H4 (cell line): ENCODE results near the gene CYSLTR1. TPM values are rescaled to one million over a fixed set of nuclear protein-coding genes. Genes with fewer than 3 reads are reported as not detected.
"Not testable (repeated sequence)": the region's sequence is repeated elsewhere in the genome, so short reads cannot be mapped to it uniquely, and the experiment has no call there.

Experiments used
- DNase-seq: peaks from one replicate; pipeline ENCODE4 v3.0.0-alpha.2; 2015; ENCODE audit warnings: low spot score
- total RNA-seq: library from RNA; depleted of rRNA; stranded (reverse); fragments of >200 nt; shearing (Covaris generic); gene quantifications from 2 replicates; pipeline ENCODE4 v1.2.3, GENCODE V29; 2014; rRNA removed

Gene CYSLTR1
- 0.04 TPM in 1 of 2 replicates, not detected in the other for total RNA-seq

GRCh38 chrX:78327370-78328086, at the start of gene CYSLTR1:
Gene CYSLTR1 (minus strand): TSS chrX:78327611. CDS start chrX:78273746, 53,865 bp downstream.
- DNase-seq = no peak

- no peak for DNase-seq
These were observed 49.8 kb upstream of the CYSLTR1 start for GRCh38 chrX:78377186-78377585.

DNA sequence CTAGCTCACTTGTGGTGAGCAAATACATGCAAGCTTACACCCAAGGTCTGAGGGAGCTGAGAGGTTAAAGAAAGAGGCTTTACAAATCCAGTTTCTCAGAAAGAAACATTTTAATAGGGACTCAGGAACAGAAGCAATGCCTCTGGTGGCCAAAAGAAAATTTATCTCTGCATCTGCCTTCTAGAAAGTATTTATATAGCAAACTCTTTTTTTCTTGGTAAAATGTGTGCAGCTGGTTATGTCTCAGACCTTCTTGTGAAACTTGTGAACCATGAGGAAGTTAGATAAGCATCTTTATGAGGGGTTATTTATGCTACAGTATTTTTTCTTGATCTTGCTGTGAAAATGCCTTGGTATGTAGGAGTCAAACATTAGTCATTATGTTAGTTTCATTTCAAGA, 48.5 kb upstream of the CYSLTR1 start:
- DNase-seq = no peak

- DNase-seq = no peak
These were observed 39.2 kb upstream of the CYSLTR1 start for GRCh38 chrX:78366576-78366975.

- no peak for DNase-seq
These were observed 30.1 kb upstream of the CYSLTR1 start for GRCh38 chrX:78357342-78358055.

DNA sequence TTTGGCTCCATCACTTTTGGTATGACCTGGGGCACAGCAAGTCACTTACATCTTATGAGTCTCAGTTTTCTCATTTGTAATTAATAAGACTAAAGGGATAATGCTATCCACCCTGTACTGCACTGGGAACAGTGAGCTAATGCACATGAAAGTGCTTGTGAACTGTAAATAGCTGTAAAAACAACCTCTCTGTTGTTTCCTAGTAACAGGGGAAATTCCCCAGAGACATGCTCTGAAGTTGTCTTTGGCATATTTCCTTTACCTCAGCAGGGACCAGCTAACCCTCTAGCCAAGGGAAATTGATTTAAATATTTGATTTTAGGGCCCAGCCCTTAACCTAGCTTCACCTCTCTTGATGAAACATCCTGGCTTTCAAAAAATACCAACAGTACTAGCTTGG, 6.1 kb upstream of the CYSLTR1 start:
- DNase-seq = no peak

- DNase-seq = no peak
These were observed 4.3 kb upstream of the CYSLTR1 start for GRCh38 chrX:78331708-78332107.

GRCh38 chrX:78330540-78330939, 3.1 kb upstream of the CYSLTR1 start:
- no peak for DNase-seq

GRCh38 chrX:78330068-78330467, 2.7 kb upstream of the CYSLTR1 start:
- DNase-seq = no peak

DNA sequence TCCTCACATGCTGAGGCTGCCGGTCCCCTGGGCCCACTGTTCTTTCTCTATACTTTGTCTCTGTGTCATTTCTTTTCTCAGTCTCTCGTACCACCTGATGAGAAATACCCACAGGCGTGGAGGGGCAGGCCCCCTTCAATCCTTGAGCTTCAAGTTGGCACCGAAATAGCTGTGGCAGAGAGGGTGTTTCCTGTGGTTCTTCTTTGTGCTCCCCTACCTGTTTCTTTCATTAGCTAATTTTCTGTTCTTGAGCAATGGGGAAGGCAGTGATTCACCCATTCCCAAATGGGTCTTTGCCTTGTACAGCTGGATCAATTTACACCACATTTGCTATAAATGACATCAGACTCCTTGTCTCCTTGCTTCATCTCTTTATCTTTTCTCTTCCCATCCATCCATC, 2.1 kb upstream of the CYSLTR1 start:
- DNase-seq = no peak

GRCh38 chrX:78326401-78326800, 1.0 kb downstream of the CYSLTR1 start:
- no peak for DNase-seq

DNA sequence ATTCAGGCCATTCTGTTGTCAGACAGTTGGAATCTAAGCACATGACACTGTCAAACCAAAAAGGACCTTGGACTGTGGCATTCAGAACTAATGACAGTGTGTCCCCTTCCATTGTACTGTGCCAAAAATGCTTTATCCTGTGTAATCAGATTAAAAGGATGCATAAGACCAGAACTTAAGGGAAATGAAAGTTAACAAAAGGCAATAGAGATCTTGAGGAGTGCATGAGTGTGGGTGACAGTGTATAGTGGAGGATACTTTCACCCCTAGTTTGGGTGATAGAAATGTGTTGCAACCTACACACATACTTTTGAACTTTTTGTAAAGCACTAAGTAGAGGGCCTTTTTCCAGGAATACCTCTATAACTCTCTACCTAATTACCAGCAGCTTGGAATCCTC, 4.5 kb downstream of the CYSLTR1 start:
- no peak for DNase-seq

GRCh38 chrX:78321809-78322208, 5.6 kb downstream of the CYSLTR1 start:
- no peak for DNase-seq

GRCh38 chrX:78316265-78316664, 11.1 kb downstream of the CYSLTR1 start:
- no peak for DNase-seq

DNA sequence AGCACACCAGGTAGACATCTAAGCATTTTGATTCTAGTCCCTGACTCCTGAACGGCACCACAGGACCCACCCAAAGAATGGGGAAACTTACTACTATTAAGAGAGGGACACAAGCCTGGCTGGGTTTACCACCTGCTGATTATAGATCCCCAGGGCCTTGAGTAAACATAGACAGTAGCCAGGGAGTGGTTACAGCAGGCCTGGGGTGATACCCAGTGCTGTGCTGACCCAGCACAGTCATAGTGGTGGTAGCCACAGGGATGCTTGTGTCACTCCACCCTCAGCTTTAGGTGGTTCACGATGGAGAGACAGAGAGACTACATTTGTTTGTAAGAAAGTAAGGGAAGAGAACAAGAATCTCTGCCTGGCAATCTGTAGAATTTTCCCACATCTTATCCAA, 11.7 kb downstream of the CYSLTR1 start:
- DNase-seq = no peak

- no peak for DNase-seq
These were observed 12.8 kb downstream of the CYSLTR1 start for GRCh38 chrX:78314561-78314960.

DNA sequence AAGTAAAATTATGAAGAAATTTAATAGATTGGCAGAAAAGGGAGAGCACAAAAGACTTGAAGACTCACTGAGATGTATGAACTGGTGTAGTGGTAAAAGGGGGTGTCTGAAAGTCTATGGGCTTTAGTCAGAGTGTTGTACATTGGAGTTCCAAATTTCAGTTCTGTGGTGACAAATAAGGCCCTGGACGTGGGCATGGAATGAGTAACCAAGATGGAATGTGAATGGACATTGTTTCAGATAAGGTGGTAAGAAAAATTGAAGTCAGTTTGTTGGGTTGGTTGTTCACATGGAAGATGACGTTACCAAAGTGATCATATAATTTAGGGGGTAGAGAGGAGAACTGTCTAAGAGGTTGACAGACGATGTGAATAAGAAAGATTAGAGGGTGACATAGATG, 13.9 kb downstream of the CYSLTR1 start:
- DNase-seq = no peak

DNA sequence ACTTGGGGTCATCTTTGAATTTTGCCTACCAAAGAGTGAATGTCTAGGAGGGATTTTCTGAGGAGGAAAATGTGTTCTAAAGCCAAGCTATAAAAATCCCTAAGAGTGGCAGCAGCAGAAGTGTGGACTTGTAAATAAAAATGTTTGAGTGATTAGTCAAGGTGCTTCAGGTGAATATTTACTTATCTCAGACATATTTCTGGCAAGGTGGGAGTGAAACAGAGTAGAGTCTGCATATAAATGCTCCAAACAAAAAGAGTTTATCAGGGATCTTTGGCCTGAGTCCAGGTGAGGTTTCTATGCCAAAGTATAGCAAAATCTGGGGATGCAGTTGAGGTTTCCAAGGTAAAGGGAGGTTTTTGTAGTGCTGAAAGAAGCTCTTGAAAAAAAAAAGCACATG, 19.7 kb downstream of the CYSLTR1 start:
- no peak for DNase-seq

- no peak for DNase-seq
These were observed 24.3 kb downstream of the CYSLTR1 start for GRCh38 chrX:78303086-78303485.

DNA sequence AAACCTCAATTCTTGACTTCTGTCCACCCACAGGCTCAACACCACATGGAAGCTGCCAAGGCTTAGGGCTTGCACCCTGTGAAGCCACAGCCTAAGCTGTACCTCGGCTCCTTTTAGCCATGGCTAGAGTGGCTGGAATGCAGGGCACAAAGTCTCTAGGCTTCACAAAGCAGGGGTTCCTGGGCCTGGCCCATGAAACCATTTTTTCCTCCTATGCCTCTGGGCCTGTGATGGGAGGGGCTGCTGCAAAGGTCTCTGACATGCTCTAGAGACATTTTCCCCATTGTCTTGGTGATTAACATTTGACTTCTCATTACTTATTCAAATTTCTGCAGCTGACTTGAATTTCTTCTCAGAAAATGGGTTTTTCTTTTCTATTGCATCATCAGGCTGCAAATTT, 26.5 kb downstream of the CYSLTR1 start:
- not testable (repeated sequence) for DNase-seq

DNA sequence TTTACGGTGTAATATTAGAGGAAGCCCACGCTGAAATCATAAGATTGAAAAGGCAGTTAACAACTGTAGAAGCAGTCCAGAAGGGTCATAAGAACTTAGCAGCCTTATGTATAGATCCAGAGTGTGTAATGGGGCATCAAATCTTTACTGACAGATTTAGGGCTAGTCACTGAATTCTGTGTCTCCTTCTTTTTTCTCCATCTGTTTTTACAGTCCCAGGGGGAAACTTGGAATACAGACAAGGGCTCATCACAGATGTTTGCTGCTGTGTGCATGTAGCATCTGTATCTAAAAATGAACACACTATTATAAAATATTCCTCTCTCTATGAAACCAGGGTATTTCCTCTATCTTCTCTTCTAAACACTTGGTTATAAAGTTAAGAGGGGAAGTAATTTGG, 43.9 kb downstream of the CYSLTR1 start:
- no peak for DNase-seq

DNA sequence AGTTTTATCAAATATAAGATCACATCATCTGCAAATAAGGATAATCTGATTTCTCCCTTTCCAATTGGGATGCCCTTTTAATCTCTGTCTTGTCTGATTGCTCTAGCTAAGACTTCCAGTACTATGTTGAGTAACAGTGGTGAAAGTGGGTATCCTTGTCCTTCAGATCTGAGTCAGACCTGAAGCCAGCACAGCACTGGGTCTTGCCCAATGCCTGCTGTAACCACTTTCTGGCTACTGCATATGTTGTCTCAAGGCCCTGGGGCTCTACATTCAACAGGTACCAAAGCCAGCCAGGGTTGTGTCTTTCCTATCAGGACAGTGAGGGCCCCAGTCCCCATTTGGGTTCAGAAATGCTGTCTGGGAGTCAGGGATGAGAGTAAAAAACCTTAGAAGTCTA, 90.3 kb downstream of the CYSLTR1 start:
- no peak for DNase-seq

- not testable (repeated sequence) for DNase-seq
These were observed 101.4 kb downstream of the CYSLTR1 start for GRCh38 chrX:78226047-78226446.
